ENCODE results near the gene INPP5E.

The INPP5E gene

GRCh38 chr9:136485049-136486045 lies 45.7 kb upstream of the INPP5E start:
- TF ChIP-seq CTCF (IDR thresholded peaks at IDR 0.05), result peak; percentile 91
- no peak for TF ChIP-seq ZFX (IDR thresholded peaks at IDR 0.05; ENCODE audit: borderline replicate concordance)
- peak overlapping the region; percentile 97 for H3K27ac ChIP-seq

- TF ChIP-seq ZFX (IDR thresholded peaks at IDR 0.05; ENCODE audit: borderline replicate concordance) (no peak), CTCF (IDR thresholded peaks at IDR 0.05) (no peak)
- peak overlapping the region; percentile 97 for H3K27ac ChIP-seq
Measured at GRCh38 chr9:136484153-136485048, 44.8 kb upstream of the INPP5E start.

- H3K27ac ChIP-seq, result peak overlapping the region; percentile 97
- TF ChIP-seq CTCF (IDR thresholded peaks at IDR 0.05) (no peak), ZFX (IDR thresholded peaks at IDR 0.05; ENCODE audit: borderline replicate concordance) (no peak)
Measured at GRCh38 chr9:136483589-136484152, 44.0 kb upstream of the INPP5E start.

GRCh38 chr9:136482793-136483588 lies 43.3 kb upstream of the INPP5E start, which contains the start of gene SEC16A:
Gene SEC16A, minus strand, starts transcription at chr9:136483040. Its CDS starts 5,425 bp downstream, at chr9:136477615.
- peak within 1 kb of the TSS; percentile 97 for H3K27ac ChIP-seq
- TF ChIP-seq ZFX (IDR thresholded peaks at IDR 0.05; ENCODE audit: borderline replicate concordance) (no peak), CTCF (IDR thresholded peaks at IDR 0.05) (no peak)

GRCh38 chr9:136482046-136482792 lies 42.6 kb upstream of the INPP5E start:
- no peak for TF ChIP-seq ZFX (IDR thresholded peaks at IDR 0.05; ENCODE audit: borderline replicate concordance)
- TF ChIP-seq CTCF (IDR thresholded peaks at IDR 0.05), result no peak
- peak overlapping the region; percentile 97 for H3K27ac ChIP-seq

- H3K27ac ChIP-seq, result peak overlapping the region; percentile 97; the same call in 1 of the 2 replicates
- no peak for TF ChIP-seq CTCF (IDR thresholded peaks at IDR 0.05)
- no peak for TF ChIP-seq ZFX (IDR thresholded peaks at IDR 0.05; ENCODE audit: borderline replicate concordance)
Measured at GRCh38 chr9:136481558-136481957, 41.9 kb upstream of the INPP5E start.
